Measurements from ENCODE around the gene GTF2F2.

DNA sequence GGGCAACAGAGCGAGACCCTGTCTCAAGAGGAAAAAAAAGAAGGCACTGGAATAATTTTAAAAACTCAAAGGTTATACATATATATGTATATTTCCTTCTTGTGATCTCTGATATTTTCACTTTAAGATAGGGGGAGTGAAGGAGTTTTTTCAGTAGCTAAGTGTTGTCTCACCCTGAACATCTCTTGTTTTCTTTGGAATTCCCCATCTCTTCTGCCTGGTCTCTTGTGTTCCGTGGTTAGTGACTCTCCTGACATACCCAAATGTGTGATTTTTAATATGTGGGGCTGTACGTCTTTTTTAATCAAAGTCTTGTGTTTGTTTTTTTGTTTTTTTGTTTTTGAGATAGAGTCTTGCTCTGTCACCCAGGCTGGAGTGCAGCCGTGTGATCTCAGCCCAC lies 95.9 kb downstream of the GTF2F2 start:
- no peak for TF ChIP-seq CTCF (IDR thresholded peaks at IDR 0.05)
- TF ChIP-seq POLR2A (IDR thresholded peaks at IDR 0.05): no peak
